Esophagus squamous epithelium (tissue), 4 donors: ENCODE results near the gene ULK4.

Source experiments
- POLR2A ChIP-seq, 4 donors: fragments of 450-650 bp; IDR thresholded peaks; one replicate each; pipeline ENCODE4 v1.6.1; 2017; ENCODE audit warnings: antibody characterized with exemption in 4 of 4, mild to moderate bottlenecking in 4 of 4, moderate library complexity in 3 of 4
- TF ChIP-seq, protein P1 (sequence below), 6 experiments: fragments of 450-650 bp in 4 of 6; fragments of 200-600 bp in 2 of 6; sonication (generic) in 2 of 6; IDR thresholded peaks; one replicate each; pipeline ENCODE4 v1.5.1; 2016 to 2019; ENCODE audit warnings: antibody characterized with exemption in 6 of 6, mild to moderate bottlenecking in 4 of 6, moderate library complexity in 4 of 6

DNA sequence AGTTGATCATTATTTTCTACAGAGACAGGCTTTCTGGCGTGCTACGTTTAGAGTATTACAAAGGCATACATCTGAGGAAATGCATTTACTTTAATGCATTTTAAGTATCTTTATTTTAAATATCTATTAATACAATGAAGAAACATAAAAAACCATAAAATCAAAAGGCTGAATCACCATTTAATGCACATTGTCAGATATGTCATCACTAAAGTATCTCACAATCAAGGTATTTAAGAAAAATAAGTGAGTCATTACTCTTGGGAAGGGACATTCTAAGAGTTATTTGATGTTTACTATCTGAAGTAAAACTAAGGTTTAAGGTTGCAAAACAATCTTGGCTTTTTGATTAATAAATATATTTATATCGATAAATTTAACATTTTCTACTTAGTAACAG is 660.4 kb downstream of the ULK4 start:
- no peak for TF ChIP-seq POLR2A (IDR thresholded peaks at IDR 0.05)
- TF ChIP-seq, protein P1, sequence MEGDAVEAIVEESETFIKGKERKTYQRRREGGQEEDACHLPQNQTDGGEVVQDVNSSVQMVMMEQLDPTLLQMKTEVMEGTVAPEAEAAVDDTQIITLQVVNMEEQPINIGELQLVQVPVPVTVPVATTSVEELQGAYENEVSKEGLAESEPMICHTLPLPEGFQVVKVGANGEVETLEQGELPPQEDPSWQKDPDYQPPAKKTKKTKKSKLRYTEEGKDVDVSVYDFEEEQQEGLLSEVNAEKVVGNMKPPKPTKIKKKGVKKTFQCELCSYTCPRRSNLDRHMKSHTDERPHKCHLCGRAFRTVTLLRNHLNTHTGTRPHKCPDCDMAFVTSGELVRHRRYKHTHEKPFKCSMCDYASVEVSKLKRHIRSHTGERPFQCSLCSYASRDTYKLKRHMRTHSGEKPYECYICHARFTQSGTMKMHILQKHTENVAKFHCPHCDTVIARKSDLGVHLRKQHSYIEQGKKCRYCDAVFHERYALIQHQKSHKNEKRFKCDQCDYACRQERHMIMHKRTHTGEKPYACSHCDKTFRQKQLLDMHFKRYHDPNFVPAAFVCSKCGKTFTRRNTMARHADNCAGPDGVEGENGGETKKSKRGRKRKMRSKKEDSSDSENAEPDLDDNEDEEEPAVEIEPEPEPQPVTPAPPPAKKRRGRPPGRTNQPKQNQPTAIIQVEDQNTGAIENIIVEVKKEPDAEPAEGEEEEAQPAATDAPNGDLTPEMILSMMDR (IDR thresholded peaks at IDR 0.05) = no peak
